GM21423 (cell line): ENCODE measurements around the gene MUC2.

Experiments used
- ATAC-seq: cut with Tn5 transposase; IDR thresholded peaks from one replicate; pipeline ENCODE4 v1.9.1; 2021; ENCODE audit warnings: mild to moderate bottlenecking, moderate library complexity; ENCODE audit not compliant: unreplicated experiment

MUC2 gene

DNA sequence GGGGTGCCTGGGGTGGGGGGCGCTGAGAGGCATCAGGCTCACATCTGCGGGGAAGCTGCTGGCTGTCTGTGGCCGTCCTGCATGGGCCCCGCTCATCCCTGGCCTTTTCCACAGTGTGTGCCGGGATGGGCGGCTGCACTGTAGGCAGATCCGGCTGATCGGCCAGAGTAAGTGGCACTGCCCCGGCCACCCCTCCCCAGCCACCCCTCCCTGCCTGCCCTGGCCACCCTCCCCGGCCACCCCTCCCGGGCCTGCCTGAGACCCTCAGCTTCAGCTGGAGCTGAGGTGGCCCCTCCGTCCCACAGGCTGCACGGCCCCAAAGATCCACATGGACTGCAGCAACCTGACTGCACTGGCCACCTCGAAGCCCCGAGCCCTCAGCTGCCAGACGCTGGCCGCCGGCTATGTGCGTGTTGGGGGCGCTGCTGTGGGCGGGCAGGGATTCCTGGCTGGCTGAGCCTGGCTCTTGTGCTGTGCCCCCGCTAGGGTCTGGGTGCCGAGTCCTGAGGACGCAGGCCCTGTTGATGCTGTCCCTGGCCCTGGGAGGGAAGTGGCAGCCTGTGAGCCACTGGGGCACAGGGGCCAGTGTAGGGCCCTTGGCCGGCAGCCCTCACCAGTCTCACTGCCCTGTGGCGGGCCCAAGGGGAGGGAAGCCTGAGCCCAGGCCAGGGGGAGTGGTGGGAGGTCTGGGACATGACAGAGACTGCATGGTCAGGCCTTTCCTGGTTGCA is 10.9 kb downstream of the MUC2 start:
- ATAC-seq = no peak

DNA sequence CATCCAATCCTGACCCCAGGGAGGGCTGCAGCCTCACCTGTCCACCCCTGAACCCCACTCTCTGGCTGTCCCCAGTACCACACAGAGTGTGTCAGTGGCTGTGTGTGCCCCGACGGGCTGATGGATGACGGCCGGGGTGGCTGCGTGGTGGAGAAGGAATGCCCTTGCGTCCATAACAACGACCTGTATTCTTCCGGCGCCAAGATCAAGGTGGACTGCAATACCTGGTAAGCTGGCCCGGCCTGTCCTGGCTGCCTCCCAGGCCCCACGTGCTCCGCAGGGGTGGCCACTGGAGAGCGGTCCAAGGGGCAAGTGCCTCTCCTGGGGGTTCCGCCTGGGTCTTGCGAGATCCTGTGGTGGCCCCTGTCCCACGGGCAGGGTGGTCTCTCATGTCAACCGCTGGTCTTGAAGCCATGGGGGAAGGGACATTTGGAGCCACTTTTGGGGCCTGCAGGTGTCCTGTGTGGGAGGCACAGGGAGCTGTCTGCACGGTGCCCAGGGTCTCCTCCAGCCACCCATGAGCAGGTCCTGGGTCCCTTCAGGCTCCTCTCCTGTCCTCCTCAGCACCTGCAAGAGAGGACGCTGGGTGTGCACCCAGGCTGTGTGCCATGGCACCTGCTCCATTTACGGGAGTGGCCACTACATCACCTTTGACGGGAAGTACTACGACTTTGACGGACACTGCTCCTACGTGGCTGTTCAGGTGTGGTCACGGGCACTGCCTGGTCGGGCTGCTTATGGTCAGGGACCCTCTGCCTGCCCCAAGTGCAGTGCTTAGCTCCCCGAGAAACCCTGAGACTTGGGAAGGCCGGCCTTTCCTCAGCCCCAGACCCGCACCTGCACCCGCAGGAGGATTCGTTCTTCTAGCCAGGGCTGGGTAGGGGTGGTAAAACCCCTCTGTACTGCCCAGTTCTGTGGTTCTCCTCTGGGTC is 11.8 kb downstream of the MUC2 start:
- ATAC-seq = no peak

DNA sequence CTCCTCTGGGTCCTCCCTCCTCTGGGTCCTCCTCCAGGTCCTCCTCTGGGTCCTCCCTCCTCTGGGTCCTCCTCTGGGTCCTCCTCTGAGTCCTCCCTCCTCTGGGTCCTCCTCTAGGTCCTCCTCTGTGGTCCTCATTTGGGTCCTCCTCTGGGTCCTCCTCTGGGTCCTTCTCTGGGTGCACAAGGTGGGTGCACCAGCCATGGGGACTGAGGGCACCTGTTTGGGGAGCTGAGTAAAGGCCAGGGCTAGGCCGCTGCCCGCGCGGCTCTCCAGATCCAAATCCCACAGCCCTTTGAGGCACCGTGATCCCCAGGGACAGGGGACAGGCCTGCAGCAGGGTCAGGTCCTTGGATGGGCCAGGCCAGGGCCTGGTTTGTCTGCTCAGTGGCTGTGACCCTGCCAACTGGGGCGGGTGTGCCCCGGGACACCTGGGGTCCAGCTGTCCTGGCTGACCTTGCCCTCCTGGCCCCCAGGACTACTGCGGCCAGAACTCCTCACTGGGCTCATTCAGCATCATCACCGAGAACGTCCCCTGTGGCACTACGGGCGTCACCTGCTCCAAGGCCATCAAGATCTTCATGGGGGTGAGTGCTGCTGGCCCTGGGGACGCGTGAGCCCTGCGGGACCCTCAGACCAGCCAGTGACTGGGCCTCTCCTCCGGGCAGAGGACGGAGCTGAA is 12.7 kb downstream of the MUC2 start:
- no peak for ATAC-seq

DNA sequence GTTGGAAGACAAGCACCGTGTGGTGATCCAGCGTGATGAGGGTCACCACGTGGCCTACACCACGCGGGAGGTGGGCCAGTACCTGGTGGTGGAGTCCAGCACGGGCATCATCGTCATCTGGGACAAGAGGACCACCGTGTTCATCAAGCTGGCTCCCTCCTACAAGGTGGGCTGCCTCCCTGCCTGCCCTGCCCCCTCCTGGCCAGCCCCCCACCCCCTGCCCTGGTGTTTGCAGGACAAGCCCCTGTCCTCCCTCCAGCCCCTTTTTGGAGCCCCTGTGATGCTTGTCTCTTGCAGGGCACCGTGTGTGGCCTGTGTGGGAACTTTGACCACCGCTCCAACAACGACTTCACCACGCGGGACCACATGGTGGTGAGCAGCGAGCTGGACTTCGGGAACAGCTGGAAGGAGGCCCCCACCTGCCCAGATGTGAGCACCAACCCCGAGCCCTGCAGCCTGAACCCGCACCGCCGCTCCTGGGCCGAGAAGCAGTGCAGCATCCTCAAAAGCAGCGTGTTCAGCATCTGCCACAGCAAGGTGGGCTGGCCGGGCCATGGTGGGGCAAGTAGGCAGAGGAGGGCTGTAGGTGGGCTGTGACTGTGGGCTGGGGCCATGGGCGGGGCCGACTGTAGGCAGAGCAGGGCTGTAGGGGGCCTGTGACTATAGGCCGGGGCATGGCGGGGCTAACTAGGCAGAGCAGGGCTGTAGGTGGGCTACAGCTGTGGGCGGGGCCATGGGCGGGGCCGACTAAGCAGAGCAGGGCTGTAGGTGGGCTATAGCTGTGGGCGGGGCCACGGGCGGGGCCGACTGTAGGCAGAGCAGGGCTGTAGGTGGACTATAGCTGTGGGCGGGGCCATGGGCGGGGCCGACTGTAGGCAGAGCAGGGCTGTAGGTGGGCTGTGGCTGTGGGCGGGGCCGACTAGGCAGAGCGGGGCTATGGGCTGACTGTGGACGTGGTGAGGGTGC is 13.6 kb downstream of the MUC2 start:
- ATAC-seq = no peak

DNA sequence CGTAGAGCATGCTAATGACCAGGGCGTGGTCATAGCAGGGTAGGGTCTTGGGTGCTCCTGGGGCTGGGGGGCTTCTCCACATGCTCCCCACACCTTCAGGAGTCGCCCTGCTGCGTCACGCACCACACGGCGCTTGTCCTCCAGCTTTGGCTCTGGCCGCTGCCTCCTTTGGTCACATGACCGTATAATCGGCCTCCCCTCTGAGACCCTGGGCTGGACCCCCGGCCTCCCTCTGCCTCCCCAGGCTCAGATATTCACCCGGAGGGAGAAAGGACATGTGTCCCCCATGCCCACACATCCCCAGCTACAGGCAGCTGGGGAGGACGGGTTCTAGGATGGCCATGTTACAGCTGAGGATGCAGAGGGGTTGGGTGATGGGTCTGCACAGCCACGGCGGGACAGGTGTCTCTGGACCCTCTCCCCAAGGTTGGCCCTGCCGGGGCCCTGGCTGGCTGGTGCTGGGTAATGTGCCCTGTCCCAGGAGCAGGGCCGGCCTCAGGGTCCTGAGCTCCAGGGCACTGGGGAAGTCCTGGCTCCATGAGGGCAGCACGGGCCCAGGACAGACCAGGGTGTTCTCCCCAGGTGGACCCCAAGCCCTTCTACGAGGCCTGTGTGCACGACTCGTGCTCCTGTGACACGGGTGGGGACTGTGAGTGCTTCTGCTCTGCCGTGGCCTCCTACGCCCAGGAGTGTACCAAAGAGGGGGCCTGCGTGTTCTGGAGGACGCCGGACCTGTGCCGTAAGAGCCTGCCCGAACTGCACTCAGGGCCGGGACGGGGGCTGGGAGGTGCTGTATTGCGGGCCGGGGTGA is 14.5 kb downstream of the MUC2 start:
- ATAC-seq = no peak

DNA sequence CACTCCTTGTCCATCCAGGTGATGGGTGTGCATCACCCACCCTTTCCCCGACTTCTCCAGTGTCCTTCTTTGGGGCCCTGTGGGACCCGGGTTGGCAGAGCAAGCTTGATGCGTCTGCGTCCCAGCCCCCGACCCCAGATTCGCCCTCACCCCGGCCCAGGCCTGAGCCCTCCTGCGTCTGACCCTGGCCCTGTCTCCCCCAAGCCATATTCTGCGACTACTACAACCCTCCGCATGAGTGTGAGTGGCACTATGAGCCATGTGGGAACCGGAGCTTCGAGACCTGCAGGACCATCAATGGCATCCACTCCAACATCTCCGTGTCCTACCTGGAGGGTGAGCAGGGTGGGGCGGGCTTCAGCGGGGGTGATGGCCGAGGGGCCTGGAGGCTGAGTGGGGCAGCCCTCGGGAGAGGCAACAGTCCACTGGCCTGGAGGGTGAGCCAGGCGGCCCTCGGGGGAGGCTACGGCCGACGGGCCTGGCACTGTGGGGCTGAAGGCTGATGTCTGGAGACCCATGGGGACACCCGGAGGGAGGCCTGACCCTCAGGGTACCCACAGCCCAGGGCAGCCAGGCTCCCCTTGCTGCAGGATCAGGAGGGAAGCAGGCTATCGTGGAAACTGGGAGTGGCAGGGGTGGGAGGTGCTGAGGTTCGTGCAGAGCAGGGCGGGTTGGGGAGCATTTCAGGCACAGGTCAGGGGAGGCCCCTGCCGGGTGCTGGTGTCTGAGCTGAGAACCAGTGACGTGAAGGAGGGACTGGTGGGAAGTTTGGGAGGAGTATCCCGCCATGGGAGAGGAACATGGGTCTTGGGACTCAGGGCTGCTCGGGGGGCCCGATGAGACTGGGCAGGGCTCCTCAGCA is 15.3 kb downstream of the MUC2 start:
- ATAC-seq = no peak

DNA sequence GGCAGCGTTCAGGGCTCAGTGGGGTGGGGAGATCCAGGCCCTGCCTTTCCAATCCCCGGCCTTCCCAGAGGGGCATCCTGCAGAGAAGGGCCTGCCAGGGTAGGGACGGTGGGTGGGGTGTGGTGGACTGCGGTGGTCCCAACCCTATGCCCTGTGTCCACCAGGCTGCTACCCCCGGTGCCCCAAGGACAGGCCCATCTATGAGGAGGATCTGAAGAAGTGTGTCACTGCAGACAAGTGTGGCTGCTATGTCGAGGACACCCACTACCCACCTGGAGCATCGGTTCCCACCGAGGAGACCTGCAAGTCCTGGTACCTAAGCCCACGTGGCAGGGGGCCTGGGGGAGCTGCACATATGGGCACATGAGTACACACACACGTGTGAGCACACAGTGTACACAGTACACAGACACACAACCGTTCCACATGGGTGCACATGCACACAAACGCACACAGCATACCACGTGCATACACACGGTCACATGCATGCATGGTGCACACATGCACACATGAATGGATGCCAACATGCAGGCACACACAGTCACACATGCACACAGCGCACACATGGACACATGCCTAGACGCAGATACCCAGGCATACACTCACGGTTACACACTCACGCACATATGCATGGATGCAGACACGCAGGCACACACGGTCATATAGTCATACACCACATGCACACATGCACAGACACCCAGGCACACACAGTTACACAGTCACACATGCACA is 16.1 kb downstream of the MUC2 start:
- ATAC-seq = no peak

DNA sequence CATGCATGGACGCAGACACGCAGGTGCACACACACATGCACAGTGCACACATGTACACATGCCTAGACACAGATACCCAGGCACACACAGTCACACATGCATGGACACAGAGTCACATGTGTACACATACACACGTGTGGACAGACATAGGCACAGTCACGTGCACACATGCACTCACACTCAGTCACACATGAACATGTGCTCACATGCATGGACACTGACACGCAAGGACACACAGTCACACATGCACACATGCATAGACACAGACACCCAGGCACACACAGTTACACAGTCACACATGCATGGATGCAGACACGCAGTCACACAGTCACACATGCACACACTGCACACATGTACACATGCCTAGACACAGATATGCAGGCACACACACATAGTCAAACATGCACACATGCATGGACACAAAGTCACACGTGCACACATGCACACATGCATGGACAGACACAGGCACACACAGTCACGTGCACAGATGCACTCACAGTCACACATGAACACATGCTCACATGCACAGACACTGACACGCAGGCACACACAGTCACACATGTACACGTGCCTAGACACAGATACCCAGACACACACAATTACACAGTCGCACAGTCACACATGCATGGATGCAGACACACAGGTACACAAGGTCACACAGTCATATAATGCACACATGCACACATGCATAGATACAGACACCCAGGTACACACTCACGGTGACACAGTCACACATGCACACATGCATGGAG is 16.8 kb downstream of the MUC2 start:
- ATAC-seq = no peak

DNA sequence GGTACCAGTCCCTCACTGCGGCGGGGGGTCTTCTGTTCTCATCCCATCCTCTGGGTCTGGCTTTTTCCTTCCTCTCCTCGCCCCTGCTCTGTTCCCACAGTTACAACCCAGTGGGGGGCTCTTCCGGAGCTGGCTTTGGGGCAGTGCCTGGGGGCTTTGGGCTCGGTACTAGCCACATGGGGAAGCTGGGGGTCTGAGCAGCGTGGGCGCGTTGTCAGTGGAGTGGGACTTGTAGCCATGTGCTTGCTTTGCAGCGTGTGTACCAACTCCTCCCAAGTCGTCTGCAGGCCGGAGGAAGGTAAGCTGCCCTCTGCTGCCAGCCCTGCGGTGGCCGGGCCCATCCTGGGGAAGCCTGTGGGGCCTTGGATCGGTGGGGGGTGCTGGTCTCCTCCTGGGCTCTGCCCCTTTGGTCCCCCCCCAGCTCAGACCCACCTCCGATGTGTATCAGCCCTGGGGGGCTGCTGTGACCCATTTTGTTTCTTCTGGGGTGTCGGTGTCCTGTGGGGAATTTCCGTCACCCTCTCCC is 17.5 kb downstream of the MUC2 start:
- no peak for ATAC-seq

DNA sequence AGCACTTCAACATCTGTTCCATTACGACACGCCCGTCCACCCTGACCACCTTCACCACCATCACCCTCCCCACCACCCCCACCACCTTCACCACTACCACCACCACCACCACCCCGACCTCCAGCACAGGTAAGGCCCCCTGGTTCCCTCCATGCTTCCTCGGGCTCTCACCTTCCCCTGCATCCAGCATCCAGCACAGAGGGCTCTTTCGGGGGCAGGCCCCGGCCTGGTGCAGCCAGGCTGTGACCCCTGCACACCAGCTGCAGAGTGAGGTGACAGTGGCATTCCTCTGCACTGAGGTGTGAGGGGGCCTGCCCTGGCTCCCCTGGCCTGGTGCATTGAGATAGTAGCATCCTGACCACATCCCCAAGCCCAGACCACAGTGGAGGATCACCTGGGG is 18.2 kb downstream of the MUC2 start:
- no peak for ATAC-seq

DNA sequence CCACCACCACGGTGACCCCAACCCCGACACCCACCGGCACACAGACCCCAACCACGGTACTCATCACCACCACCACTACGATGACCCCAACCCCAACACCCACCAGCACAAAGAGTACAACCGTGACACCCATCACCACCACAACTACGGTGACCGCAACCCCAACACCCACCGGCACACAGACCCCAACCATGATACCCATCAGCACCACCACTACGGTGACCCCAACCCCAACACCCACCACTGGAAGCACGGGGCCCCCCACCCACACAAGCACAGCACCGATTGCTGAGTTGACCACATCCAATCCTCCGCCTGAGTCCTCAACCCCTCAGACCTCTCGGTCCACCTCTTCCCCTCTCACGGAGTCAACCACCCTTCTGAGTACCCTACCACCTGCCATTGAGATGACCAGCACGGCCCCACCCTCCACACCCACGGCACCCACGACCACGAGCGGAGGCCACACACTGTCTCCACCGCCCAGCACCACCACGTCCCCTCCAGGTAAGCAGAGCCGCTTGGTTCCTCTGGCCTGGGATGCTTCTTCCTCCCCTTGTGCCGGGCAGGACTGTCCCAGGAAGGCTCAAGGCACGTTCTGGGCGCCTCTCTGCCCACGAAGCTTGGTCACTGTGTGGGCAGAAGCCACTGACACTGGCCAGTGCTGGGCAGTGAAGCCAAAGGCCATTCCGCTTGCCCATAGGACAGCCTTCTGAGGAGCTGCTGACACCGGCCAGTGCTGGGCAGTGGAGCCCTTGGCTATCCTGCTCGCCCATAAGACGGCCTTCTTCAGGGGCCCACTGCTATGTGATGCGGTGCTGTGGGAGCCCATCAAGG is 25.1 kb downstream of the MUC2 start:
- ATAC-seq = no peak

DNA sequence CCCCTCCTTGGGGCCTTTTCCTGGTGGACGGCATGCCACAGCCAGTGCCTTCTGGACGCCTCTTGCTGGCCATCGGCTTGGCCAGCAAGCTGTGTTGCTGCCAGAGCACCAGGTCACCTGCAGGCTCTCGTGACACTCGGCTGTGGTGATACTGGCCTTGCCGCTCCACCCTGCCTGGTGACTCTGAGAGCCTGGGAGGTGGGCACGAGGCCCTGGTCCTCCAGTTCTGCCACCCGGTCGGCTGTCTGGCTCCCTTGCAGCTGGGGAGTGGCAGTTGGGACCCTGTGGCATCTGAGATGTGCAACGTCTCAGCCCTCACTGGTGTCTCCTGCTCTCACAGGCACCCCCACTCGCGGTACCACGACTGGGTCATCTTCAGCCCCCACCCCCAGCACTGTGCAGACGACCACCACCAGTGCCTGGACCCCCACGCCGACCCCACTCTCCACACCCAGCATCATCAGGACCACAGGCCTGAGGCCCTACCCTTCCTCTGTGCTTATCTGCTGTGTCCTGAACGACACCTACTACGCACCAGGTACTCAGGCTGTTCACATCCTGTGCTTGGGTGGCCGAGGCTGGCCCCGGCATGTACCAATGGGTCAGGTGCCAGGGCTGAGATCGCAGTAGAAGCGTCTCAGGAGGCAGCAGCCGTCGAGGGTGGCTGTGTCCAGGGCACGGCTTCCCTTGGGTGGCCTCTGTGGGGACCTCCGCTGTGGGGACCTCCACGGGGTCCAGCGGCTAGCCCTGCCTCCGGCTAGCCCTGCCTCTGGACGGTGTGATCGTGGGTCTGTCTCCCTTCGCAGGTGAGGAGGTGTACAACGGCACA is 26.0 kb downstream of the MUC2 start:
- no peak for ATAC-seq

DNA sequence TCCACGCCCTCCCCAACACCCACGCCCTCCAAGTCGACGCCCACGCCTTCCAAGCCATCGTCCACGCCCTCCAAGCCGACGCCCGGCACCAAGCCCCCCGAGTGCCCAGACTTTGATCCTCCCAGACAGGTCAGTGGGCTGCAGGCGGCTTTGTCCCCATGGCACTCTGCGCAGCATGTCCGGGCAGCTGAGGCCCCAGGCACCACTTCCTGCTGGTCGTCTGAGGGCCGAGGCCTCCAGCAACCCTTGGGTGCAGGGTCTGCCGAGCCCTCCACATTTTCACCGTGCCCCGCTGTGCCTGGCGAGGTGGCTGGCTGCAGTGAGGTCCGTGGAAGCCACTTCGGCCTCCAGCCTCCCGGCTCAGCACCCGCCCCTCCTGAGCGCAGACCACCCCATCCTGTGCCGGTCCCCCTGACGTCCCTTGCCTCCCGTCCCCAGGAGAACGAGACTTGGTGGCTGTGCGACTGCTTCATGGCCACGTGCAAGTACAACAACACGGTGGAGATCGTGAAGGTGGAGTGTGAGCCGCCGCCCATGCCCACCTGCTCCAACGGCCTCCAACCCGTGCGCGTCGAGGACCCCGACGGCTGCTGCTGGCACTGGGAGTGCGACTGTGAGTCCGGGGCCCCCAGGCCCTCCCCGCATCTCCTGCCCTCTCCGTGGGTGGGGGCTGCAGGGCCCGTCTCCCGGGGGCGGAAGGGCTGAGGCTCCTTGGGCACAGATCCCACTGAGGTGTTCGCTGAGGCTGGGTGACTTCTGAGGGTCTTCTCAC is 26.8 kb downstream of the MUC2 start:
- no peak for ATAC-seq

DNA sequence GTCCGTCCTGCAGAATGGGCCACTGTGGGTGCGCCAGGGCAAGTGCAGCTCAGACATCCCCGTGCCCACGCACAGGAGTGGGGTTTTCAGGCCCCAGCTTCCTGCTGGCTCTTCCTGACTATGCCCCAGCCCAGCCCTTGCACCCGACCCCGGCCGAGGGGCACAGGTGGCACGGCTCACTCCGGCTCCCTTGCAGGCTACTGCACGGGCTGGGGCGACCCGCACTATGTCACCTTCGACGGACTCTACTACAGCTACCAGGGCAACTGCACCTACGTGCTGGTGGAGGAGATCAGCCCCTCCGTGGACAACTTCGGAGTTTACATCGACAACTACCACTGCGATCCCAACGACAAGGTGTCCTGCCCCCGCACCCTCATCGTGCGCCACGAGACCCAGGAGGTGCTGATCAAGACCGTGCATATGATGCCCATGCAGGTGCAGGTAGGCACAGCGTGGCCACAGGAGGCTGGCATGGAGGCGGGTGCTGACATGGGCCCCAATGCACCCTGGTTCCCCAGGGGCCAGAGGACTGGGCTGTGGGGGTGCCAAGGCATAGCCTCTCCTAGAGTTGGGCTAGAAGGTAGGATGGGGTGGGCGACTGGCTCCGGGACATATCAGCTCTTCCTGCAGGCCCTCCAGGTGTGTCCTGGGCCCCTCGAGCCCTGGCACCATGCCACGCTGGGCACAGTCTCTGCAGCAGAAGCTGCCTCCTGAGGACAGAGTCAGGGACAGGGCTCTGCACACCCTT is 27.7 kb downstream of the MUC2 start:
- ATAC-seq = no peak
